A673 (cell line): ENCODE results near the gene OPRL1. TPM values are rescaled to one million over a fixed set of nuclear protein-coding genes. Genes with fewer than 3 reads are reported as not detected.

ENCODE experiments used
- BruUV-seq: library from RNA; stranded (reverse); fragments of 400-500 nt; replicated peaks from 2 replicates; lab custom pipeline; 2021; lab: Mats Ljungman, UMichigan
- CTCF ChIA-PET: fragments of 300-600 bp; sonication (Branson Sonifier 250); formaldehyde crosslinking; loops from one replicate; lab custom pipeline; 2022; ENCODE audit warnings: antibody characterized with exemption; lab: Charles Lee
- POLR2A ChIA-PET: fragments of 300-600 bp; sonication (Branson Sonifier 250); formaldehyde crosslinking; loops from one replicate; lab custom pipeline; 2022; ENCODE audit warnings: antibody characterized with exemption; ENCODE audit not compliant: low non-redundant PET; lab: Charles Lee
- DNase-seq: peaks from one replicate; pipeline ENCODE4 v3.0.0-alpha.2; 2015; ENCODE audit warnings: low spot score
- H3K27ac ChIP-seq: fragments of 200-600 bp; sonication (generic); 2 replicates; pipeline ENCODE4 v1.5.1; 2016; ENCODE audit warnings: mixed run types, low read depth, mild to moderate bottlenecking, mixed read lengths, antibody characterized with exemption, low read length; ENCODE audit not compliant: poor library complexity, severe bottlenecking
- H3K27me3 ChIP-seq: fragments of 200-600 bp; sonication (generic); replicated peaks from 2 replicates; pipeline ENCODE4 v1.6.1; 2017; ENCODE audit warnings: mixed run types, low read depth, mild to moderate bottlenecking, mixed read lengths, antibody characterized with exemption, low read length; ENCODE audit not compliant: insufficient read depth, poor library complexity
- H3K36me3 ChIP-seq: fragments of 200-600 bp; sonication (generic); 2 replicates; pipeline ENCODE4 v1.6.1; 2016; ENCODE audit warnings: mixed run types, mild to moderate bottlenecking, mixed read lengths, antibody characterized with exemption, low read length; ENCODE audit not compliant: insufficient read depth, poor library complexity, severe bottlenecking
- H3K4me1 ChIP-seq: fragments of 200-600 bp; sonication (generic); 2 replicates; pipeline ENCODE4 v1.6.1; 2017; ENCODE audit warnings: mixed run types, mild to moderate bottlenecking, mixed read lengths, antibody characterized with exemption, low read length; ENCODE audit not compliant: insufficient read depth, poor library complexity, severe bottlenecking
- H3K4me3 ChIP-seq: fragments of 200-600 bp; sonication (generic); 2 replicates; pipeline ENCODE4 v1.5.1; 2016; ENCODE audit warnings: low read depth, mixed run types, mild to moderate bottlenecking, mixed read lengths, low read length; ENCODE audit not compliant: poor library complexity, severe bottlenecking
- H3K9me3 ChIP-seq: fragments of 200-600 bp; sonication (generic); 2 replicates; pipeline ENCODE4 v1.6.1; 2016; ENCODE audit warnings: mixed run types, low read depth, mild to moderate bottlenecking, mixed read lengths, antibody characterized with exemption, low read length; ENCODE audit not compliant: poor library complexity, severe bottlenecking
- CTCF ChIP-seq: fragments of 300-800, 200-600 bp; sonication (generic); conservative IDR thresholded peaks from 2 replicates; pipeline ENCODE4 v1.5.1; 2017; ENCODE audit warnings: low read depth, mild to moderate bottlenecking, antibody characterized with exemption, low read length, moderate library complexity, mixed read lengths
- EZH2 ChIP-seq: fragments of 200-600 bp; sonication (generic); IDR thresholded peaks from 2 replicates; pipeline ENCODE4 v1.6.1; 2017; ENCODE audit warnings: borderline replicate concordance, low read depth, mild to moderate bottlenecking, mixed read lengths, antibody characterized with exemption, low read length; ENCODE audit not compliant: poor library complexity, severe bottlenecking
- intact Hi-C: fragments of 100-400 bp; cut with micrococcal nuclease; formaldehyde crosslinking; loops from one replicate; pipeline ENCODE4 v1.10.0; 2022; ENCODE audit not compliant: unreplicated experiment
- total RNA-seq: library from RNA; stranded (reverse); gene quantifications from 2 replicates; pipeline ENCODE4 v1.2.3, GENCODE V29; 2021

Gene OPRL1
- total RNA-seq, 1 experiment from 2014 or later = 0.32 TPM

- CTCF ChIA-PET = no interaction called here
- TF ChIP-seq CTCF = no peak
- no peak for TF ChIP-seq EZH2
Measured at GRCh38 chr20:64106435-64106961, 26.6 kb downstream of the OPRL1 start.

GRCh38 chr20:64106981-64107735, 27.3 kb downstream of the OPRL1 start, which contains the start of gene NPBWR2:
TSS of gene NPBWR2 (minus strand) at chr20:64107565. CDS start at chr20:64106831, 734 bp downstream.
- no peak for DNase-seq
- CTCF ChIA-PET = no interaction called here

More at GRCh38 chr20:64106435-64106961, 26.6 kb downstream of the OPRL1 start:
- Histone ChIP-seq H3K27ac (no peak overlapping the region), H3K36me3 (no peaks in the 10 kb centered on the region), H3K9me3 (no peaks in the 10 kb centered on the region), H3K27me3 (peaks cover 23% of the 10 kb centered on the region), H3K4me3 (no peak overlapping the region), H3K4me1 (no peaks in the 10 kb centered on the region)
- BruUV-seq = no TSS peak
- no peak for DNase-seq
- POLR2A ChIA-PET = no interaction called here
- intact Hi-C loops = no loop called here

More at GRCh38 chr20:64106981-64107735, 27.3 kb downstream of the OPRL1 start, which contains the start of gene NPBWR2:
- no TSS peak for BruUV-seq
- no peaks in the 10 kb centered on the region for H3K9me3 ChIP-seq
- POLR2A ChIA-PET = no interaction called here
- no peak within 1 kb of the TSS for H3K27ac ChIP-seq
- TF ChIP-seq EZH2 = no peak
- no peak for TF ChIP-seq CTCF
- peaks cover 16% of the 10 kb centered on the region for H3K27me3 ChIP-seq
- intact Hi-C loops = no loop called here
- H3K36me3 ChIP-seq = no peaks in the 10 kb centered on the region
- no peak within 1 kb of the TSS for H3K4me3 ChIP-seq
- H3K4me1 ChIP-seq = no peaks in the 10 kb centered on the region
